Measurements from ENCODE around the gene ZNF780A.

ZNF780A gene

DNA sequence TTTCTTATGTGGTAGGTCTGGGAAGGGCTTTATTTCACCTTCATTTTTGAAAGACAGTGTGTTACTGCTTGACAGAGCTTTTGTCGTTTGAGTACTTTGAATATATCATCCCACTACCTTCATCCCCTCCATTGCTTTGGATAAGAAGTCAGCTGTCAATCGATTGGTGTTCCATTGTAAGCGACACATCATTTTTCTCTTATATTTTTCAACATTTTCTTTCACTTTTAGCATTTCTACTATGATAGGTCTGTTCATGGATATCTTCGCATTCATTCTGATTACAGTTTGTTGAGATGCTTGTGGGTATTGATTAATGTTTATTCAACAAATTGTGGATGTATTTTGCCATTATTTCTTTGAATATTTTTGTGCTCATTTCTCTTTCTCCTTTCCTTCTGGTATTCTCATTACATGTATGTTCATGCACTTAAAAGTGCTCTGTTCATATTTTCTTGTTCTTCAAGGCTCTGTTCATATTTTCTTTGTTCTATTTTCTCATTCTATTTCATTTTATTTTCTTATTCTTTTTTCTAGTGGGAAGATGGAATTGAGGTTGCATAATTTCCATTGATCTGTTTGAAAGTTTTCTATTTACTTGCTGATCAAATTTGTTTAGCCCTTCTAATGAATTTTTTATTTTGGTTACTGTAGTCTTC lies 64.7 kb downstream of the ZNF780A start:
- H3K27ac ChIP-seq, result no peak overlapping the region
- TF ChIP-seq, protein P1, sequence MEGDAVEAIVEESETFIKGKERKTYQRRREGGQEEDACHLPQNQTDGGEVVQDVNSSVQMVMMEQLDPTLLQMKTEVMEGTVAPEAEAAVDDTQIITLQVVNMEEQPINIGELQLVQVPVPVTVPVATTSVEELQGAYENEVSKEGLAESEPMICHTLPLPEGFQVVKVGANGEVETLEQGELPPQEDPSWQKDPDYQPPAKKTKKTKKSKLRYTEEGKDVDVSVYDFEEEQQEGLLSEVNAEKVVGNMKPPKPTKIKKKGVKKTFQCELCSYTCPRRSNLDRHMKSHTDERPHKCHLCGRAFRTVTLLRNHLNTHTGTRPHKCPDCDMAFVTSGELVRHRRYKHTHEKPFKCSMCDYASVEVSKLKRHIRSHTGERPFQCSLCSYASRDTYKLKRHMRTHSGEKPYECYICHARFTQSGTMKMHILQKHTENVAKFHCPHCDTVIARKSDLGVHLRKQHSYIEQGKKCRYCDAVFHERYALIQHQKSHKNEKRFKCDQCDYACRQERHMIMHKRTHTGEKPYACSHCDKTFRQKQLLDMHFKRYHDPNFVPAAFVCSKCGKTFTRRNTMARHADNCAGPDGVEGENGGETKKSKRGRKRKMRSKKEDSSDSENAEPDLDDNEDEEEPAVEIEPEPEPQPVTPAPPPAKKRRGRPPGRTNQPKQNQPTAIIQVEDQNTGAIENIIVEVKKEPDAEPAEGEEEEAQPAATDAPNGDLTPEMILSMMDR (conservative IDR thresholded peaks at IDR 0.05), result no peak

DNA sequence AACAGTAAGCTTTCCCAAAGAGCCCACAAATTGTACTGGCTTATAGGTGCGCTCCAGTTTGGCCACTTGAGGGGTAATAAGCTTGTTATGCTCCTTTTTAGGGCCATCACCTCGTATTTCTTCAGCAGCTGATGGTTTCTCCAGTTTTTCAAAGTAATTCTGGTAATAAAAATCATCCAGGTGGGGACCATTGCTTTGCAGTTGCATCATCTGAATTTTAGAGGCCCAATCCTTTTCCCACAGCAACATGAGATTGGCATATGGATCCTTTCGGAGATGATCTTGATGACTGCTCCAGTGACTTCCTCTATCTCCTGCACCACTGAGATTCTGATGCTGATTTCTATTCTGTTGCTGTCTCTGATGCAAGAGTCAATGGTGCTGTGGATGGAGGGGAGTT lies 66.8 kb downstream of the ZNF780A start:
- TF ChIP-seq, protein P1 (conservative IDR thresholded peaks at IDR 0.05), result no peak
- H3K27ac ChIP-seq, result no peak overlapping the region
